Esophagus muscularis mucosa (tissue), 4 donors: Measurements from ENCODE around the gene RFK.

Experiments
- EP300 ChIP-seq: sonication (generic); formaldehyde crosslinking; IDR thresholded peaks from one replicate; pipeline ENCODE4 v1.6.1; 2017; ENCODE audit warnings: antibody characterized with exemption
- POLR2AphosphoS5 ChIP-seq, 2 donors: sonication (generic); formaldehyde crosslinking; IDR thresholded peaks; one replicate each; pipeline ENCODE4 v1.6.1; 2017; ENCODE audit warnings: antibody characterized with exemption in 2 of 2
- TF ChIP-seq, protein P1 (sequence below), 3 experiments: fragments of 200-600 bp in 2 of 3; fragments of 450-650 bp in 1 of 3; sonication (generic) in 2 of 3; IDR thresholded peaks; one replicate each; pipeline ENCODE4 v1.5.1; 2017 to 2019; ENCODE audit warnings: antibody characterized with exemption in 3 of 3, mild to moderate bottlenecking in 2 of 3, moderate library complexity in 1 of 3

DNA sequence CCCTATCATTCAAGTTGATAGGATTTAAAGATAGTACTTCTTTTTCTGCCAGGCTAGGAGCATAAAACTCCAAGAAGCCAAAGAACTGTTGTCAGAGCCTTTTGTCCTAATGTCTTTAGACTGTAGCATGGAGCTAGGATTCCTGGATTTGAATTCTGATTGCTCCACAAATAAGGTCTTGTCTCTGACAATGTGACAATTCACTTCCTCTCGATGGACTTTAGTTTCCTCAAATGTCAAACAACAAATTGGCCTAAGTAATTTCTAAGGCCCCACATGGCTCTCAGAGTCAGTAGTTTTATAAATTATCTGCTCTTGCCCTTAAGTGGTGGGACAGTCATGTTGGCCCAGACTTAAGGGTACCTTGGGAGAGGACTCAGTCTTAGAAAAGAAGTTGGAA lies 36.7 kb downstream of the RFK start:
- TF ChIP-seq, protein P1, sequence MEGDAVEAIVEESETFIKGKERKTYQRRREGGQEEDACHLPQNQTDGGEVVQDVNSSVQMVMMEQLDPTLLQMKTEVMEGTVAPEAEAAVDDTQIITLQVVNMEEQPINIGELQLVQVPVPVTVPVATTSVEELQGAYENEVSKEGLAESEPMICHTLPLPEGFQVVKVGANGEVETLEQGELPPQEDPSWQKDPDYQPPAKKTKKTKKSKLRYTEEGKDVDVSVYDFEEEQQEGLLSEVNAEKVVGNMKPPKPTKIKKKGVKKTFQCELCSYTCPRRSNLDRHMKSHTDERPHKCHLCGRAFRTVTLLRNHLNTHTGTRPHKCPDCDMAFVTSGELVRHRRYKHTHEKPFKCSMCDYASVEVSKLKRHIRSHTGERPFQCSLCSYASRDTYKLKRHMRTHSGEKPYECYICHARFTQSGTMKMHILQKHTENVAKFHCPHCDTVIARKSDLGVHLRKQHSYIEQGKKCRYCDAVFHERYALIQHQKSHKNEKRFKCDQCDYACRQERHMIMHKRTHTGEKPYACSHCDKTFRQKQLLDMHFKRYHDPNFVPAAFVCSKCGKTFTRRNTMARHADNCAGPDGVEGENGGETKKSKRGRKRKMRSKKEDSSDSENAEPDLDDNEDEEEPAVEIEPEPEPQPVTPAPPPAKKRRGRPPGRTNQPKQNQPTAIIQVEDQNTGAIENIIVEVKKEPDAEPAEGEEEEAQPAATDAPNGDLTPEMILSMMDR (IDR thresholded peaks at IDR 0.05), result no peak
- TF ChIP-seq EP300 (no peak), POLR2AphosphoS5 (IDR thresholded peaks at IDR 0.05) (no peak)
